ENCODE results near the gene ERC2. TPM values are rescaled to one million over a fixed set of nuclear protein-coding genes. Genes with fewer than 3 reads are reported as not detected.

Gene ERC2
- polyA plus RNA-seq, 3 donors from 2014 or later = not detected

DNA sequence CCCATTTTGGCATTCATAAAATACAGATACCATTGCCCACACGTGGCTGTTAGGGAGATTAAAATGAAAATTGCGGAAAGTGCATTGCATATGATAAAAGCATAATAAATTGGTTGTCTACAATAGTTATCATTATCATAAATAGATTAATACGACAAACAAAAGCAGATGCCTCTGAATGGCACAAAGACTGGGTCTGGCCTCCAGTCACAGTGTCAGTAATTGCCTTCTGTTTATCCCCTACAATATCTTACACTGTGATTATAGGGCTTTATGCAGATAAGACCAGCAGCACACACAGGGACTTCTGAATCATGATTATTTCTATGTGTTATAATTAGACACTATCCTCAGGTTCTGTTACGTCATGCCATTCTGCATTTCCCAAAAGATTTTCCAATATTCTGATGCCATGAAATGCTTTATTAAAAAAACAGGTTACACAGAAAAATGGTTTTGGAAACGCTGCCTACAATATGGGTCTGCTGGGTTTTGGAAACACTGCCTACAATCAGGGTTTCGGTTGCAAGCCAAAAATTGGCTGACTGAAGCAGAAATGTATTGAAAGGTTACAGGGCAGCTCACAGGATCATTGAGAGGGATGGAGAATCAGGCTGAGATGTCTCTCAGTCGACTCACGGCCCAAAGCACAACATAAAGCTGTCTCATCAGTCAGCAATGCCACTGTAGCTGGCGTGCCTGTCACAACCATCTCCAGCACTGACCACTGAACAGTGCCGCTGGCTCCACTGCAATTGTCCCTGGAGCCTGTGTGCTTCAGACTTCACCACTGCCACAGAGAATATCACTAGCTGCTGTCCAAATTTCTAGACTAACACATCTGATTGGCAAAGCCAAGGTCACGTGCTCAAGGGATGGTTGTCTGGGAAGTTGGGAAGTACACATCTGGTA is 248.1 kb downstream of the ERC2 start:
- Mint-ChIP-seq H3K36me3 (no peaks in the 10 kb centered on the region), H3K27me3 (ENCODE audit: low read depth in 3 of 3) (peaks cover 0 to 1% (median 0%) of the 10 kb centered on the region in 3 donors), H3K27ac (no peak overlapping the region), H3K9me3 (peaks cover 0 to 2% (median 0%) of the 10 kb centered on the region in 6 donors), H3K4me1 (no peaks in the 10 kb centered on the region), H3K4me3 (no peak overlapping the region)
- no peak for DNase-seq

DNA sequence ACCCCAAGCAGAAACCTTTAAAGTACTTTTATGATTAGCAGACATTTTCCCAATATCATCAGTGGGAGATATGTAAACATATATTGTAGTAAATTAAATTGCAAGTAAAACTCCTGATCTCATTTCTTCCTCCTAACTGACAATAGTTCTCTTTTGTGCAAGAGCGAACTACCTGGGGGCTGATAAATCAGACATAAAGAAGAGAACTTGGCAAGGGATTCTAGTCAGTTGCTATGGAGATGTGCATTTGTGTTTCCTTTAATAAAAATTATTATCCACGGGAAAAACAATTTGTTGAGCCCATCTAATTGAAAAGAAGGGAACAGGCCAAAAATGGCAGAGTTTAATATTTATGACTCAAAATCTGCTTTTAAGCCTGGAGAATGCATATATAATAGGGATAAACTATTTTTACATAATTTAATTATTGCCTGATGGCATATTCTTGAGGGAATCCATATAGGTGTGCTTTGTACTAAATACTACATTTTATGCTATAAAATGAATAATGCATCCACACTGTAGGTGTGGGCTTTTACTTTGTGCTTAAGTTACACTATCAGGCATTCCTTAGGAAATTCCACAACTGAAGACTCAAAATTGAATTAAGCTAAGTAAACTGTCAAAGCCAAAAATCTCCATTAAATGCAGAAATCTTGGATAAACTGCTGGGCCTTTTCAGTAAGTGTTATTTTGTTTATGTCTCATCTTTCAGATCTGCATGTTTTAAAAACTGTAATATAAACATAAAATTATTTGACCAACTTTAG is 258.1 kb downstream of the ERC2 start:
- Mint-ChIP-seq H3K27me3 (ENCODE audit: low read depth in 3 of 3) (peaks cover 0 to 7% (median 0%) of the 10 kb centered on the region in 3 donors), H3K4me3 (no peak overlapping the region)
- no peak for DNase-seq

DNA sequence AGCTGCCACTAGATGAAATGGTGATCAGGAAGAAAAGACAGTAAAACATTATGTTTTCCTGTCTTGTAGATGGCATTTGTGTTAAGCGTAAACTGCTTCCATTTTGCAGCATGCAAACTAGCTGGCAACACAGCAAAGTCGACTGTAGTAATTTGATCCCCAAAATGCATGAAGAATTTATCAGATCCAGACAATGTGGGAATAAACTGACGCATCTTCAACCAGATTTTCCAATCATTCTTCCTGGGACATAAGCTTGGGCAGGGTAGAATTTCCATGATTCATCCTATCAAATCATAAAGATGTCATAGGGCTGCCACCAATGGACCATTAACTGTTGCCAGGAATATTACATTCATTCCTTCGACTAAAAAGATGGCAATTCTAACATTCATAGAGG is 260.3 kb downstream of the ERC2 start:
- DNase-seq = no peak
- H3K36me3 Mint-ChIP-seq = no peaks in the 10 kb centered on the region
- H3K27ac Mint-ChIP-seq = no peak overlapping the region
- H3K27me3 Mint-ChIP-seq (ENCODE audit: low read depth in 3 of 3) = peaks cover 0 to 7% (median 0%) of the 10 kb centered on the region in 3 donors
- no peaks in the 10 kb centered on the region for H3K4me1 Mint-ChIP-seq
- peaks cover 0 to 5% (median 2%) of the 10 kb centered on the region in 6 donors for H3K9me3 Mint-ChIP-seq
- H3K4me3 Mint-ChIP-seq = no peak overlapping the region

More for the DNA sequence above, 258.1 kb downstream of the ERC2 start:
- Mint-ChIP-seq H3K4me1 (no peaks in the 10 kb centered on the region), H3K36me3 (no peaks in the 10 kb centered on the region), H3K27ac (no peak overlapping the region), H3K9me3 (peaks cover 0 to 5% (median 2%) of the 10 kb centered on the region in 6 donors)

DNA sequence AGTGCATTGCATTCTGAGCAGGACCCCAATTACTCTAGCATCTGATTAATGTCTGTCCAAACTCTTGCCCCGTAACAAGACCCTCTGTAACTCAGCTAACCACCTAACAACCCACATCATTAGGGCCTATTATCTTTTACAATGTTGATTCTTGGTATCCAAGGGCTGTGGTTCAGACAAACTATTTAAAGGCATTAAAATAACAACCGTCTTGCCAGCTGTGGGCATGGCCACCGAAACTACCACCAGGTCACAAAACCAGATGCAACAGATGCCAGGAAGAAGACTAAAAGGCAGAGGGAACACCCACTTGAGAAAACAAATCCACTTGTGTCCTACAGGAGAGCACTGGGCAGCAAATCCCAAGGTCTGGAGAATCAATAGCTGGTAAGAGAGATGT is 262.9 kb downstream of the ERC2 start:
- peaks cover 0 to 3% (median 0%) of the 10 kb centered on the region in 3 donors for H3K27me3 Mint-ChIP-seq (ENCODE audit: low read depth in 3 of 3)
- no peaks in the 10 kb centered on the region for H3K9me3 Mint-ChIP-seq
- H3K27ac Mint-ChIP-seq = no peak overlapping the region
- H3K4me3 Mint-ChIP-seq = no peak overlapping the region
- H3K36me3 Mint-ChIP-seq = no peaks in the 10 kb centered on the region
- H3K4me1 Mint-ChIP-seq = no peaks in the 10 kb centered on the region
- DNase-seq = no peak

DNA sequence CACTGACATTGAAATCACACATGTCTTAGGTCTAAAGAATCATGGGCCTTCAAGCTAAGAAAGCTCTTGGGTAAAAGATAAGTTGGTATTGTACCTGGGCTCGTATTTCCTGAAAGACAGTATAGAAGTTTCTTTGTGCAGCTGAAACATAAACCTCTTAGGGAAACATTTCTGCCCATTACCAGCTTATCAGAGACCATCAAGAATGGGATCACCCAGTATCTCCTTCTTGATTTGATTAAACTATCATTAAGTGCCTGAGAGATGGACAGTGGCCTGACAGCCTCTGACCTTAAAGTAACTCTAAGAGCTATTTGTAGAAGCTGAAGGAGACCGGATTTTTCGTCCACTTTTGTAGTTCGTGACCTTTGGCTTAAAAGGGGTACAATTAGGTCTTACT is 265.3 kb downstream of the ERC2 start:
- Mint-ChIP-seq H3K4me1 (no peaks in the 10 kb centered on the region), H3K27ac (no peak overlapping the region), H3K9me3 (peaks cover 0 to 3% (median 0%) of the 10 kb centered on the region in 6 donors), H3K4me3 (no peak overlapping the region), H3K36me3 (no peaks in the 10 kb centered on the region), H3K27me3 (ENCODE audit: low read depth in 3 of 3) (peaks cover 1 to 6% (median 3%) of the 10 kb centered on the region in 3 donors)
- no peak for DNase-seq

DNA sequence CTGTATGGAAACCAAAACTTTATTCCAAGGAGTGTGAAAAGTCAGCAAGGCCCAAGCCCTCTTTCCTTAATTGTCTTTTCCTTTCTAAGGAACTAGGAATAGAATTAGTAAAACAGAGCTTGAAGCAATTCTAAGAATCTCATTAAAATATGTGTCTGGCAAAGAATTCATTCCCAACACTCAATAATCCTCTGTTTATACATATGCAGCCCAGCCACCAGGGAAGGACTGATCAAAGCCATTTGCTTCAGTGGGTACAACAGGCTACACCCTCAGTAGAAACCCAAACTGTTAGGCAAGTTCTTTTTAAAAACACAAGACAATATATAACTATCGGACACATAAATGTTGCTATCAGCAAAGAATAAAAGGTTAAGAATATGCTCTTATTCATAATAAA is 266.9 kb downstream of the ERC2 start:
- H3K27me3 Mint-ChIP-seq (ENCODE audit: low read depth in 3 of 3) = peaks cover 1 to 7% (median 3%) of the 10 kb centered on the region in 3 donors

DNA sequence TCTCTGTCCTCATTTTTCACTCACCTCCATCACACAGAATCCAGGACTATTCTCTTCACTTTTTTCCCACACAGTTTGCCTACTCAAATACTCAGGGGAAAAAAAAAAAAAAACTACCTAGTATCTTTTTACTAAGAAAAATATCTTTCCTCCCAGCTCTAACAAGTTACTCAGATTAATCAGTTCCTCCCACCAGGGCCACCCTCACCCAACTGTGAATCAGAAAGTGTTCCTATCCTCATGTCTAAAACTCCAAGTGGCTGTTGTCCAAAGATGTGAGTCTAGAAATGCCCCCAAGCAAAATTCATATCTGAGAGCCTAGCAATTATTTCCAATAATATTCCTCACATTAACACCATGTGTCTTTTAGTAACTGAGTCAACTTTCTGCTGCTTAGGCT is 268.0 kb downstream of the ERC2 start:
- Mint-ChIP-seq H3K27me3 (ENCODE audit: low read depth in 3 of 3) (peaks cover 1 to 7% (median 3%) of the 10 kb centered on the region in 3 donors), H3K36me3 (no peaks in the 10 kb centered on the region), H3K27ac (no peak overlapping the region), H3K9me3 (peaks cover 0 to 3% (median 0%) of the 10 kb centered on the region in 6 donors), H3K4me1 (no peaks in the 10 kb centered on the region), H3K4me3 (no peak overlapping the region)
- DNase-seq = no peak

More for the DNA sequence above, 266.9 kb downstream of the ERC2 start:
- Mint-ChIP-seq H3K4me3 (no peak overlapping the region), H3K9me3 (peaks cover 0 to 3% (median 0%) of the 10 kb centered on the region in 6 donors), H3K4me1 (no peaks in the 10 kb centered on the region), H3K27ac (no peak overlapping the region), H3K36me3 (no peaks in the 10 kb centered on the region)
- DNase-seq = no peak

DNA sequence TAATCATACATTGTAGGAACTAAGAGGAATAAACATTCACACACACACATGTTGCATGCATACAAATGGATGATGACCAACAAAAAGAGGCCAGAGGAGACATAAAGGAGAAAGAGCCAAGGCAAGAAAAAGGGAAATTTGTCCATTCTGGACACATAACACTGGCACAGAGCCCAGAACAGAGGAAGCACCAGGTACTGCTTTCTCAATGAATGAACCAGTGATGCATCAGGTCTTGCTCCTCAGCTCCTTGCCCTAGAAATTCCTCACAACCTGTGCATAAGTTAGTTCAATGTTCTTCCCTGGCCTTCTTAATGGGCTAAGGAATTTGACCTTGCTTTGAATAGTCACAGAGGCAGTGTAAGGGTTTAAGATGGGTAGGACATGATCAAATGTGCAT is 270.3 kb downstream of the ERC2 start:
- no peaks in the 10 kb centered on the region for H3K4me1 Mint-ChIP-seq
- DNase-seq = no peak

DNA sequence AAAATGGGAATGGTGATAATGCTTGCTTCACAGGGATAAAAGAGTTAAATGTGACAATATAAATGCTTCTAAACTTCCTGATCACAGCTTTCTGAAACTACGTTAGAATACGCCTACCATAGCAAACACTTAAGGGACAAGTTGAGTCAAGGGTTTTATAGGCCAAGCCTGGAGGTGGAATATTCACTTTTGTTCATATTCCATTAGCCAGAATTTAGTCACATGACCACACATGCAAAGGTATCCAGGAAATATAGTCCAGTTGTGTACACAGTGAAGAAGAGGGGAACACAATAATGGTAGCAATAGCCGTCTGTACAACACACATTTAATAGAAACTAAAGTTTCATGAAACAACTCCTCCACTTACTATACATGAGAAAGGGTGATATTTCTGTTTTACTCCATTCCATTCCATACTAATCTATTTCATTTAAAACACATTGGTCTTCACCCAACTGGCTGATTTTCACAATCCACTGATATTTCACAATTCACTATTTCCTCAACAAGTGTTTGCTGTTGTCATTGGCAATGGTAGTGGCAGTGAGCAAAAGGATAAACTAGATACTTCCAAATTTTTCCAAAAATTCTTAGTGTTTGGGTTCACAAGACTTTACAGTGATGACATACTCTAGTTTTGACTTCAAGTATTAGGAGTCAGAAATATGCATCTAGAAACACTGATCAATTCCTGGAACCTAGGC is 270.9 kb downstream of the ERC2 start:
- H3K4me3 Mint-ChIP-seq = no peak overlapping the region
- no peaks in the 10 kb centered on the region for H3K36me3 Mint-ChIP-seq
- DNase-seq = no peak
- peaks cover 1 to 7% (median 3%) of the 10 kb centered on the region in 3 donors for H3K27me3 Mint-ChIP-seq (ENCODE audit: low read depth in 3 of 3)
- H3K9me3 Mint-ChIP-seq = peaks cover 0 to 3% (median 0%) of the 10 kb centered on the region in 6 donors
- H3K4me1 Mint-ChIP-seq = no peaks in the 10 kb centered on the region
- no peak overlapping the region for H3K27ac Mint-ChIP-seq

More for the DNA sequence above, 270.3 kb downstream of the ERC2 start:
- Mint-ChIP-seq H3K27me3 (ENCODE audit: low read depth in 3 of 3) (peaks cover 1 to 7% (median 3%) of the 10 kb centered on the region in 3 donors), H3K36me3 (no peaks in the 10 kb centered on the region), H3K27ac (no peak overlapping the region), H3K4me3 (no peak overlapping the region), H3K9me3 (peaks cover 0 to 3% (median 0%) of the 10 kb centered on the region in 6 donors)

DNA sequence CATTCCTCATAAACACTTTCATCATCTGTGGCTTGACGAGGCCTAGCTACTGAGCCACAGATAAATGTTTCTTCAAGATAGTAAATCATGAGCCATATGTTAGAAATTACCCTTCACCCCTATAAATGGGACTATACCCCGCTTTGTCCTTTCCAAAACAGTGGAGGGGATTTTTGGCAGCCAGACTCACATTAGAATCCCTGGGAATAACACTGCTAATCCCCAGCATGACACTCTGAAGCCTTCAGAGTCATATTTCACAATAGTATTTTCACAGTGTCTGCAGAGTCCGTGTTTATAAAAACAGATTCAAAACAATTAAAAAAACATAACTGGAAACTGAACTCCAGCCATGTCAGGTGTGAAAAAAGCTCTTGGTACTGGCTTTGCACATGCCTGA is 271.6 kb downstream of the ERC2 start:
- no peak overlapping the region for H3K4me3 Mint-ChIP-seq
- H3K27ac Mint-ChIP-seq = no peak overlapping the region
- peaks cover 1 to 7% (median 3%) of the 10 kb centered on the region in 3 donors for H3K27me3 Mint-ChIP-seq (ENCODE audit: low read depth in 3 of 3)
- H3K4me1 Mint-ChIP-seq = no peaks in the 10 kb centered on the region
- DNase-seq = no peak
- peaks cover 0 to 3% (median 0%) of the 10 kb centered on the region in 6 donors for H3K9me3 Mint-ChIP-seq
- no peaks in the 10 kb centered on the region for H3K36me3 Mint-ChIP-seq

DNA sequence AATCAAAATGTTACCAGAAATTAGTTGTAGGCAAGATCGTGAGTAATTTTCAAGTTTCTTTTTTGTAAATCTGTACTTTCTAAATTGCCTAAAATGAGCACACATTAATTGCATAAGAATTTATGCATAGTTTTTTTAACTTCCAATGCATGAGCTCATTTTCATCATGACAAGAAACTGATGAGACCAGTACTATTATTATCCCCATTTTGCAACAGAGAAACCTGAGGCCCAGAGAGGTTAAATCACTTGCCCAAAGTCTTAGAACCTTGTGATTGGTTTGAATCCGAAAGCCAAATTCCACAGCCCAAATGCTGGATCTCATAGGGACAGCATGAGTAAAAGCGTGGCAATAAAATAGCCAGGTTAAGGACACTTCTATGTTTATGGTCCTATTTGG is 274.7 kb downstream of the ERC2 start:
- Mint-ChIP-seq H3K4me1 (no peaks in the 10 kb centered on the region), H3K4me3 (no peak overlapping the region), H3K27ac (no peak overlapping the region), H3K27me3 (ENCODE audit: low read depth in 3 of 3) (peaks cover 0 to 3% (median 1%) of the 10 kb centered on the region in 3 donors), H3K9me3 (peaks cover 0 to 3% (median 0%) of the 10 kb centered on the region in 6 donors), H3K36me3 (no peaks in the 10 kb centered on the region)
- DNase-seq = no peak

DNA sequence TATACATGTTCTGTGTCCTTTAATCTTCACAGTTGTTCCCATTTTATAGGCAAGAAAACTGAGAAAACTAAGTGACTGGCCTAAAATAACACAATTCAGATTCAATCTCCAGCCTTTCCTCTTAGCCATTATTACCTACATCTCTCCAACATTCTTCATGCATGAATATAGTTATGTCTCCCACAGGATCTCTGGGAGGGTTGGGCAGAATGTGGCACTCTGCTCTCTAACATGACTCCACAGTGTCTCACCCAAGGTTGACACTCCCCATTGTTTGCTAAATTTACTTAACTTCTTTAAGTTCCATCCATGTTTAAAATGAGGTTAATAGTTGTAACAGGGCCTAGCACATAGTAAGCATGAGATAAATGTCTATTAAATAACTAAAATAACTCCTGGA is 276.3 kb downstream of the ERC2 start:
- Mint-ChIP-seq H3K27ac (no peak overlapping the region), H3K36me3 (no peaks in the 10 kb centered on the region), H3K4me3 (no peak overlapping the region), H3K27me3 (ENCODE audit: low read depth in 3 of 3) (no peaks in the 10 kb centered on the region), H3K4me1 (no peaks in the 10 kb centered on the region), H3K9me3 (peaks cover 0 to 5% (median 0%) of the 10 kb centered on the region in 6 donors)
- no peak for DNase-seq

DNA sequence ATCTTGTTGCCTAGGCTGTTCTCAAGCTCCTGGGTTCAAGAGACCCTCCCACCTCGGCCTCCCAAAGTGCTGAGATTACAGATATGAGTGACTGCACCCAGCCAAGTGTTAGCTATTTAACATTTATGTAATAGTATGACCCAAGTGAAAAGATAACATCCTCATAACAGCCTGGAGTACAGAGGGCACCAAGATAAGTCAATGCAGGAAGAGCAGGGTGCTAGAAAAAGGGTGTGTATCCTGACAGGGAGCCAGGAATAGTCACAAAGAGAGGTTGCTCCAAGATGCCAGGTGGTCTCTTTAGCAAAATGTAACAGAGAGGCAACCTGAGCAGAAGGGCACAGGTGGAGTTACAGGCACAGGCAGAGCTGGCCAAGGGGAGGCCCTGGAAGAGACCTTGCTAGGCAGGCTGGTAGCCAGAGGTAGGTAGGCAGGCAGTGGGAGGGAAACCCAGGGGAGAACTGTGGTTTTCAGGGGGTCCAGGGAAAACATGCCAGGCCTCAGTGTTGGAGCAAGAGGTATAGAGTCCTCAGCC is 277.4 kb downstream of the ERC2 start:
- no peaks in the 10 kb centered on the region for H3K4me1 Mint-ChIP-seq
- DNase-seq = no peak
- H3K4me3 Mint-ChIP-seq = no peak overlapping the region
- H3K36me3 Mint-ChIP-seq = no peaks in the 10 kb centered on the region
- no peaks in the 10 kb centered on the region for H3K27me3 Mint-ChIP-seq (ENCODE audit: low read depth in 3 of 3)
- peaks cover 0 to 5% (median 0%) of the 10 kb centered on the region in 6 donors for H3K9me3 Mint-ChIP-seq
- H3K27ac Mint-ChIP-seq = no peak overlapping the region
